PC-9 (cell line): ENCODE measurements around the gene ZC4H2. TPM values are rescaled to one million over a fixed set of nuclear protein-coding genes. Genes with fewer than 3 reads are reported as not detected.

Experiments
- Bru-seq: library from RNA; stranded (reverse); fragments of 400-500 nt; gene quantifications from one replicate; lab custom pipeline; 2021; lab: Mats Ljungman, UMichigan
- BruChase-seq, 2 experiments: library from RNA; stranded (reverse); fragments of 400-500 nt; gene quantifications; one replicate each; lab custom pipeline; 2021; lab: Mats Ljungman, UMichigan
- BruUV-seq: library from RNA; stranded (reverse); fragments of 400-500 nt; replicated peaks from 2 replicates; lab custom pipeline; 2021; lab: Mats Ljungman, UMichigan
- CTCF ChIA-PET: fragments of 300-600 bp; sonication (Branson Sonifier 250); formaldehyde crosslinking; loops from one replicate; lab custom pipeline; 2022; ENCODE audit warnings: antibody characterized with exemption; lab: Charles Lee
- POLR2A ChIA-PET: fragments of 300-600 bp; sonication (Branson Sonifier 250); formaldehyde crosslinking; loops from one replicate; lab custom pipeline; 2022; ENCODE audit warnings: antibody characterized with exemption; ENCODE audit not compliant: unreplicated experiment; lab: Charles Lee
- DNase-seq, 2 experiments: peaks; one replicate each; pipeline versions ENCODE4 v3.0.0 to v3.0.0-alpha.2; 2015 to 2022; ENCODE audit warnings: mixed read lengths in 1 of 2
- H2AFZ ChIP-seq: fragments of 200-600 bp; sonication (generic); 2 replicates; pipeline ENCODE4 v1.8.1; 2017; ENCODE audit warnings: antibody characterized with exemption
- H3F3A ChIP-seq: fragments of 200-600 bp; sonication (generic); 2 replicates; pipeline ENCODE4 v1.8.1; 2017; ENCODE audit warnings: antibody characterized with exemption, mild to moderate bottlenecking, low read depth; ENCODE audit not compliant: insufficient read depth
- H3K27ac ChIP-seq: fragments of 200-600 bp; sonication (generic); 2 replicates; pipeline ENCODE4 v1.6.1; 2016; ENCODE audit warnings: mixed run types
- H3K27me3 ChIP-seq: fragments of 200-600 bp; sonication (generic); 2 replicates; pipeline ENCODE4 v1.6.1; 2016; ENCODE audit warnings: low read depth, mixed run types; ENCODE audit not compliant: insufficient read depth
- H3K36me3 ChIP-seq: fragments of 200-600 bp; sonication (generic); 2 replicates; pipeline ENCODE4 v1.6.1; 2016; ENCODE audit warnings: low read depth, mixed run types
- H3K4me1 ChIP-seq: fragments of 200-600 bp; sonication (generic); replicated peaks from 2 replicates; pipeline ENCODE4 v1.6.1; 2016; ENCODE audit warnings: mixed run types; ENCODE audit not compliant: insufficient read depth
- H3K4me2 ChIP-seq: fragments of 200-600 bp; sonication (generic); 2 replicates; pipeline ENCODE4 v1.6.1; 2017; ENCODE audit warnings: mixed run types
- H3K4me3 ChIP-seq: fragments of 200-600 bp; sonication (generic); 2 replicates; pipeline ENCODE4 v1.6.1; 2016; ENCODE audit warnings: mixed run types
- H3K79me2 ChIP-seq: fragments of 200-600 bp; sonication (generic); 2 replicates; pipeline ENCODE4 v1.6.1; 2017; ENCODE audit warnings: low read depth, mixed run types
- H3K9me2 ChIP-seq: fragments of 200-600 bp; sonication (generic); 2 replicates; pipeline ENCODE4 v1.8.1; 2017; ENCODE audit warnings: mild to moderate bottlenecking; ENCODE audit not compliant: insufficient read depth
- H3K9me3 ChIP-seq: fragments of 200-600 bp; sonication (generic); 2 replicates; pipeline ENCODE4 v1.8.1; 2016; ENCODE audit warnings: low read depth; ENCODE audit not compliant: insufficient read depth
- H4K20me1 ChIP-seq: fragments of 200-600 bp; sonication (generic); 2 replicates; pipeline ENCODE4 v1.8.1; 2017; ENCODE audit not compliant: insufficient read depth
- CTCF ChIP-seq: fragments of 200-600 bp; sonication (generic); conservative IDR thresholded peaks from 2 replicates; pipeline ENCODE4 v1.6.1; 2017; ENCODE audit warnings: mixed run types, antibody characterized with exemption, mild to moderate bottlenecking, moderate library complexity
- EZH2 ChIP-seq: fragments of 200-600 bp; sonication (generic); IDR thresholded peaks from 2 replicates; pipeline ENCODE4 v1.8.0; 2017; ENCODE audit warnings: antibody characterized with exemption, low read depth
- intact Hi-C: fragments of 100-400 bp; cut with micrococcal nuclease; formaldehyde crosslinking; loops from one replicate; pipeline ENCODE4 v1.10.0; 2022; ENCODE audit not compliant: unreplicated experiment
- long read RNA-seq: library from polyadenylated mRNA; stranded (forward); transcript quantifications from one replicate; pipeline ENCODE4 v2.0.0, GENCODE V29; 2022
- total RNA-seq: library from RNA; stranded (reverse); gene quantifications from 2 replicates; pipeline ENCODE4 v1.2.3, GENCODE V29; 2021

Gene ZC4H2, protein sequence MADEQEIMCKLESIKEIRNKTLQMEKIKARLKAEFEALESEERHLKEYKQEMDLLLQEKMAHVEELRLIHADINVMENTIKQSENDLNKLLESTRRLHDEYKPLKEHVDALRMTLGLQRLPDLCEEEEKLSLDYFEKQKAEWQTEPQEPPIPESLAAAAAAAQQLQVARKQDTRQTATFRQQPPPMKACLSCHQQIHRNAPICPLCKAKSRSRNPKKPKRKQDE
- total RNA-seq (1.1 TPM in 1 of 2 replicates, not detected in the other), Bru-seq, nascent RNA (percentile 14 among the genes with signal in this experiment), BruChase-seq, experiment 1, labeled RNA remaining after a 2-hour chase (percentile 9 among the genes with signal in this experiment), BruChase-seq, experiment 2, labeled RNA remaining after a 6-hour chase (percentile 12 among the genes with signal in this experiment)
- long read RNA-seq, partial matches to known transcripts, result 0 of 1 reads
- long read RNA-seq, other reads (novel, unspliced or antisense), result 1 of 1 reads

DNA sequence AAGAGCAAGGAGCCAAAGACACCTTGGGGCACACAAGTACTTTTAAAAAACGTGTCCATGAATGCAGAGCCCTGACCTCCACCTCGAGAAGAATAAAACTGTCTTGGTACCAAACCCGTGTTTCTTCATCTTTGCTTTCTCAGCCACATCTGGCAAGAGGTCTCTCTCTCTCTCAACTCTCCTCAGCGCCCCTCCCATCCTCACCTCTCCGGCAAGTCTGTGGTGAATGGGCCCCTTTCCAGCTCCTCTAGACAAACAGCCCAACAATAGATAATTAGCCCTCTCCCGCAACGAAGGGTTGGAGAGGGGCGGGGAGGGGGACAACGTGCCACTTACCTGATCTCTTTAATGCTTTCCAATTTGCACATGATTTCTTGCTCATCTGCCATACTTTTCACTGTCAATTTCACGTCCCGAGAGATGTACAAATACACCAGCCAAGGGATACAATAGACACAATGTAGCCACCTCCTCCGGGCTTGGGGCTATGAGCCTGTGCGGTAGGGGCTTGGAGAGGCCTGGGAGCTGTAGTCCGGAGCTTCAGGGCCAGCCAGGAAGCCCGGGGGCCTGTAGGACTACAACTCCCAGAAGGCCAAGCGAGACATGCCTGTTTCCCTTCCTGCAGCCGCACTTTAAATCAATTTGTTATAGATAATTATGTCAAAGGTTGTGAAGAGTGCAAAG lies at the start of gene ZC4H2:
ZC4H2 (minus strand) TSS at position 462 of the 684 bp plus-strand sequence; CDS start at position 389, 73 bp downstream.
- DNase-seq, result no peak

GRCh38 chrX:65017451-65017850 lies 41.2 kb upstream of the ZC4H2 start:
- Histone ChIP-seq H2AFZ (no peak overlapping the region), H3K36me3 (no peaks in the 10 kb centered on the region), H4K20me1 (no peaks in the 10 kb centered on the region), H3K9me2 (no peaks in the 10 kb centered on the region), H3F3A (no peaks in the 10 kb centered on the region), H3K4me3 (no peak overlapping the region), H3K4me1 (no peaks in the 10 kb centered on the region), H3K79me2 (no peaks in the 10 kb centered on the region), H3K9me3 (no peaks in the 10 kb centered on the region), H3K27me3 (no peaks in the 10 kb centered on the region), H3K4me2 (no peak overlapping the region), H3K27ac (no peak overlapping the region)
- no peak for DNase-seq
- ChIA-PET POLR2A (no interaction called here), CTCF (no interaction called here)
- no peak for TF ChIP-seq EZH2
- TF ChIP-seq CTCF, result no peak
- BruUV-seq, result no TSS peak
- intact Hi-C loops, result no loop called here

More for the DNA sequence above, at the start of gene ZC4H2:
- H3F3A ChIP-seq, result no peaks in the 10 kb centered on the region
- intact Hi-C loops, result no loop called here
- no peak within 1 kb of the TSS for H3K4me3 ChIP-seq
- ChIA-PET CTCF (no interaction called here), POLR2A (no interaction called here)
- H4K20me1 ChIP-seq, result no peaks in the 10 kb centered on the region
- TF ChIP-seq EZH2, result no peak
- TF ChIP-seq CTCF, result no peak
- no peaks in the 10 kb centered on the region for H3K36me3 ChIP-seq
- H3K27ac ChIP-seq, result no peak within 1 kb of the TSS
- no peaks in the 10 kb centered on the region for H3K4me1 ChIP-seq
- H3K4me2 ChIP-seq, result 0 out of 2 replicates have a peak within 1 kb of the TSS, but pooled peaks have one; percentile 7
- H3K79me2 ChIP-seq, result no peaks in the 10 kb centered on the region
- H3K27me3 ChIP-seq, result no peaks in the 10 kb centered on the region
- BruUV-seq, result no TSS peak
- H3K9me3 ChIP-seq, result no peaks in the 10 kb centered on the region
- no peak within 1 kb of the TSS for H2AFZ ChIP-seq
- no peaks in the 10 kb centered on the region for H3K9me2 ChIP-seq

GRCh38 chrX:65014230-65014629 lies 38.0 kb upstream of the ZC4H2 start:
- Histone ChIP-seq H3K27me3 (no peaks in the 10 kb centered on the region), H3F3A (no peaks in the 10 kb centered on the region), H3K4me1 (no peaks in the 10 kb centered on the region), H4K20me1 (no peaks in the 10 kb centered on the region), H3K9me2 (no peaks in the 10 kb centered on the region), H3K36me3 (no peaks in the 10 kb centered on the region), H3K4me2 (no peak overlapping the region), H3K27ac (no peak overlapping the region), H3K4me3 (no peak overlapping the region), H2AFZ (no peak overlapping the region), H3K9me3 (no peaks in the 10 kb centered on the region), H3K79me2 (no peaks in the 10 kb centered on the region)
- no peak for DNase-seq
- CTCF ChIA-PET, result no interaction called here
- POLR2A ChIA-PET, result no interaction called here
- no peak for TF ChIP-seq CTCF
- TF ChIP-seq EZH2, result no peak
- intact Hi-C loops, result no loop called here
- no TSS peak for BruUV-seq
